ENCODE data around the gene IL17RC. TPM values are rescaled to one million over a fixed set of nuclear protein-coding genes. Genes with fewer than 3 reads are reported as not detected.

The IL17RC gene
- total and polyA plus RNA-seq, 2 donors (not counting 3 experiments of a cell fraction or from before 2014, with no cell fraction given) = 18.7 to 19.9 TPM

DNA sequence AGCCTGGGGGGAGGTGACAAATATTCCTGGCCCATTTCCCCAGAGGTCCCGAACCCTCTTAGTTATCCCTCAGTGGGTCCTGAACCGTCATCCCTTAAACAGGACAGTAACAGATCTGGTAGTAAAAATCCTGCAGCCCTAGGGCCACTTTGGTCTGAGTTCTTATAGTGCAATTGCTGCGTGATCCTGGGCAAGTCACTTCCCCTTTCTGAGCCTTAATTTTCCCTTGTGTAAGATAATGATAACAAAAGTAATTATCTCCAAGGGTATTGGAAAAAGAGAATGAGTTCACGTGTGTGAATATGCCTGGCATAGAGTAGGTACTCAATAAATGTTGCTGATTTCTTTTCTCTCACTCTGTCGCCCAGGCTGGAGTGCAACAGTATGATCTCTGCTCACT, 29.4 kb upstream of the IL17RC start:
- BruUV-seq (replicated peaks) = no TSS peak
- POLR2A ChIA-PET = no interaction called here
- Histone ChIP-seq H3K4me1 (ENCODE audit: control insufficient read depth, extremely low read depth, insufficient read depth, low read length) (peaks cover 15% of the 10 kb centered on the region), H3K27ac (ENCODE audit: insufficient read depth, low read depth, low read length) (no peak overlapping the region), H3K4me3 (replicated peaks in 1 of 3; ENCODE audit: insufficient read depth in 1 of 3, low read depth in 1 of 3, low read length in 3 of 3) (no peak overlapping the region), H3K27me3 (ENCODE audit: control insufficient read depth in 2 of 2, insufficient read depth in 2 of 2, low read length in 2 of 2) (no peaks in the 10 kb centered on the region), H4K20me1 (replicated peaks; ENCODE audit: control insufficient read depth, extremely low read depth, insufficient read depth, low read length) (no peaks in the 10 kb centered on the region), H3K9me3 (replicated peaks; ENCODE audit: control insufficient read depth, insufficient read depth, low read length) (no peaks in the 10 kb centered on the region), H3K9me1 (replicated peaks; ENCODE audit: control insufficient read depth, extremely low read depth, insufficient read depth, low read length) (no peaks in the 10 kb centered on the region), H2AFZ (ENCODE audit: low read depth, low read length) (no peak overlapping the region), H3K9ac (replicated peaks; ENCODE audit: extremely low read depth, insufficient read depth, low read length) (no peak overlapping the region), H3K79me2 (ENCODE audit: control insufficient read depth, insufficient read depth, low read length) (peaks cover 21% of the 10 kb centered on the region), H3K4me2 (ENCODE audit: insufficient read depth, low read length) (no peak overlapping the region), H3K36me3 (ENCODE audit: control insufficient read depth in 2 of 2, extremely low read depth in 1 of 2, insufficient read depth in 2 of 2, low read length in 2 of 2) (peaks cover 0 to under 1% of the 10 kb centered on the region in 2 experiments)
- intact Hi-C loops (cut with micrococcal nuclease) (no loop called here), dilution Hi-C loops (cut with MboI; ENCODE audit: extremely low pct_ligation_motif_present, low sequenced_read_pairs) (no loop called here)
- TF ChIP-seq MYC (IDR thresholded peaks at IDR 0.05; ENCODE audit: low read depth, low read length) (no peak), FOS (IDR thresholded peaks at IDR 0.05; ENCODE audit: borderline replicate concordance, insufficient read depth, low read length) (no peak), POLR2AphosphoS5 (IDR thresholded peaks at IDR 0.05; ENCODE audit: insufficient read depth, low read depth, low read length) (no peak), MAX (IDR thresholded peaks at IDR 0.05; ENCODE audit: insufficient read depth, insufficient read length) (no peak), GATA2 (IDR thresholded peaks at IDR 0.05; ENCODE audit: insufficient read depth, insufficient read length, low read depth, low read length) (no peak), POLR2A (IDR thresholded peaks at IDR 0.05; ENCODE audit: low read depth, low read length) (no peak), EZH2 (IDR thresholded peaks at IDR 0.05; ENCODE audit: borderline replicate concordance, low read depth, low read length, severe bottlenecking) (no peak), JUN (IDR thresholded peaks at IDR 0.05; ENCODE audit: borderline replicate concordance, insufficient read depth, insufficient read length, low read depth) (no peak)
- TF ChIP-seq, protein P1, sequence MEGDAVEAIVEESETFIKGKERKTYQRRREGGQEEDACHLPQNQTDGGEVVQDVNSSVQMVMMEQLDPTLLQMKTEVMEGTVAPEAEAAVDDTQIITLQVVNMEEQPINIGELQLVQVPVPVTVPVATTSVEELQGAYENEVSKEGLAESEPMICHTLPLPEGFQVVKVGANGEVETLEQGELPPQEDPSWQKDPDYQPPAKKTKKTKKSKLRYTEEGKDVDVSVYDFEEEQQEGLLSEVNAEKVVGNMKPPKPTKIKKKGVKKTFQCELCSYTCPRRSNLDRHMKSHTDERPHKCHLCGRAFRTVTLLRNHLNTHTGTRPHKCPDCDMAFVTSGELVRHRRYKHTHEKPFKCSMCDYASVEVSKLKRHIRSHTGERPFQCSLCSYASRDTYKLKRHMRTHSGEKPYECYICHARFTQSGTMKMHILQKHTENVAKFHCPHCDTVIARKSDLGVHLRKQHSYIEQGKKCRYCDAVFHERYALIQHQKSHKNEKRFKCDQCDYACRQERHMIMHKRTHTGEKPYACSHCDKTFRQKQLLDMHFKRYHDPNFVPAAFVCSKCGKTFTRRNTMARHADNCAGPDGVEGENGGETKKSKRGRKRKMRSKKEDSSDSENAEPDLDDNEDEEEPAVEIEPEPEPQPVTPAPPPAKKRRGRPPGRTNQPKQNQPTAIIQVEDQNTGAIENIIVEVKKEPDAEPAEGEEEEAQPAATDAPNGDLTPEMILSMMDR (IDR thresholded peaks at IDR 0.05; ENCODE audit: extremely low read depth in 1 of 2, insufficient read depth in 1 of 2, low read depth in 1 of 2, low read length in 2 of 2) = no peak
- FAIRE-seq (no peak), DNase-seq (ENCODE audit: low read depth, low spot score) (no peak)
- CTCF ChIA-PET = no interaction called here

Data from endothelial cell of umbilical vein (primary cell).